HepG2 (cell line): Measurements from ENCODE around the gene CLDN22. TPM values are rescaled to one million over a fixed set of nuclear protein-coding genes. Genes with fewer than 3 reads are reported as not detected.

Source experiments
- BRD4 ChIP-seq: sonication (generic); formaldehyde crosslinking; IDR thresholded peaks from 2 replicates; pipeline ENCODE4 v1.4.0; 2020; ENCODE audit warnings: missing genetic modification reagents
- BRF2 ChIP-seq: sonication (generic); formaldehyde crosslinking; IDR thresholded peaks from 2 replicates; pipeline ENCODE4 v1.8.1; 2022; ENCODE audit warnings: mild to moderate bottlenecking, missing genetic modification reagents
- HNRNPK ChIP-seq: fragments of 200-400 bp; formaldehyde crosslinking; IDR thresholded peaks from 2 replicates; pipeline ENCODE4 v1.6.1; 2018; ENCODE audit warnings: low read length, low read depth, moderate library complexity, mild to moderate bottlenecking; ENCODE audit not compliant: poor library complexity, severe bottlenecking
- KIAA2018 ChIP-seq: sonication (generic); formaldehyde crosslinking; IDR thresholded peaks from 2 replicates; pipeline ENCODE4 v1.5.0; 2020; ENCODE audit warnings: mild to moderate bottlenecking, missing genetic modification reagents, borderline replicate concordance
- KMT2A ChIP-seq: sonication (generic); formaldehyde crosslinking; IDR thresholded peaks from 2 replicates; pipeline ENCODE4 v1.4.0; 2020; ENCODE audit warnings: missing genetic modification reagents
- RNF2 ChIP-seq: fragments of 450-650 bp; conservative IDR thresholded peaks from 2 replicates; pipeline ENCODE4 v1.6.1; 2016; ENCODE audit warnings: low read depth
- SNAPC4 ChIP-seq: sonication (generic); formaldehyde crosslinking; IDR thresholded peaks from 2 replicates; pipeline ENCODE4 v1.4.0; 2020; ENCODE audit warnings: mild to moderate bottlenecking, missing genetic modification reagents
- SSRP1 ChIP-seq: IDR thresholded peaks from 2 replicates; pipeline ENCODE4 v1.6.1; 2016; ENCODE audit warnings: control low read depth
- ZBTB37 ChIP-seq: sonication (generic); formaldehyde crosslinking; IDR thresholded peaks from 2 replicates; pipeline ENCODE4 v1.4.0; 2020; ENCODE audit warnings: mild to moderate bottlenecking, missing genetic modification reagents
- ZNF558 ChIP-seq: sonication (generic); formaldehyde crosslinking; IDR thresholded peaks from 2 replicates; pipeline ENCODE4 v1.9.0; 2022; ENCODE audit warnings: mild to moderate bottlenecking, missing genetic modification reagents, borderline replicate concordance
- ZSCAN5A ChIP-seq: sonication (generic); formaldehyde crosslinking; IDR thresholded peaks from 2 replicates; pipeline ENCODE4 v1.8.0; 2022; ENCODE audit warnings: mild to moderate bottlenecking, missing genetic modification reagents, borderline replicate concordance
- polyA plus RNA-seq, 8 experiments: library from polyadenylated mRNA; depleted of rRNA in 3 of 8; stranded (reverse) in 7 of 8; unstranded in 1 of 8; fragments of >200 nt; fragmentation: Illumina TruSeq in 4 of 8; extraction: Trizol in 4 of 8; gene quantifications; 2 replicates each; pipeline versions ENCODE4 v1.2.1 to v1.2.3, GENCODE V29; 2011 to 2016; ENCODE audit warnings: low read depth in 4 of 8, missing spikeins in 1 of 8, mixed read lengths in 1 of 8; ENCODE audit not compliant: insufficient read depth in 1 of 8
- total RNA-seq, 5 experiments: library from RNA; depleted of rRNA; stranded (reverse); fragments of >200 nt; fragmentation: Illumina TruSeq; extraction: Trizol; gene quantifications; 2 replicates each; pipeline ENCODE4 v1.2.3, GENCODE V29; 2016; ENCODE audit warnings: low read depth in 1 of 5

CLDN22 gene
- total and polyA plus RNA-seq, 2 of the 13 experiments (the other 11 are each of a cell fraction or from before 2014, with no cell fraction given) = 0.07 TPM; not detected in 1

- no peak for TF ChIP-seq KIAA2018 (CRISPR knock-in tag)
- TF ChIP-seq ZSCAN5A (CRISPR knock-in tag) = no peak
- TF ChIP-seq ZNF558 (CRISPR knock-in tag) = no peak
- no peak for TF ChIP-seq HNRNPK
- no peak for TF ChIP-seq SNAPC4 (CRISPR knock-in tag)
- TF ChIP-seq BRF2 (CRISPR knock-in tag) = no peak
- no peak for TF ChIP-seq SSRP1
- TF ChIP-seq KMT2A = no peak
- TF ChIP-seq ZBTB37 (CRISPR knock-in tag) = no peak
- no peak for TF ChIP-seq RNF2
- TF ChIP-seq BRD4 (CRISPR knock-in tag) = no peak
- TF ChIP-seq, all 625 proteins: peak for 0
Measured at GRCh38 chr4:183366206-183366835, 46.2 kb upstream of the CLDN22 start (continued).
